Heart right ventricle (tissue), 16 donors: ENCODE results near the gene DDX56. TPM values are rescaled to one million over a fixed set of nuclear protein-coding genes. Genes with fewer than 3 reads are reported as not detected.
A peak's percentile ranks its signal among the peaks of the same experiment; 100 is the strongest.

Experiments used
- ATAC-seq, 8 donors: fragments of 200-7000 bp; cut with Tn5 transposase; one replicate each; pipeline ENCODE4 v1.9.1; 2020; ENCODE audit warnings: mild to moderate bottlenecking in 8 of 8, moderate library complexity in 8 of 8, moderate number of reproducible peaks in 1 of 8
- DNase-seq, 2 donors: peaks; one replicate each; pipeline ENCODE4 v3.0.0-alpha.2; 2020
- H3K27ac ChIP-seq, 10 donors: fragments of 200-600 bp; sonication (generic) in 2 of 10; one replicate each; pipeline versions ENCODE4 v1.5.0 to v1.8.0; 2020 to 2022; ENCODE audit warnings: mild to moderate bottlenecking in 3 of 10
- H3K27me3 ChIP-seq, 7 donors: fragments of 200-600 bp; one replicate each; pipeline ENCODE4 v1.8.0; 2021 to 2022; ENCODE audit warnings: mild to moderate bottlenecking in 2 of 7
- H3K36me3 ChIP-seq, 9 donors: fragments of 200-600 bp; sonication (generic) in 1 of 9; one replicate each; pipeline versions ENCODE4 v1.5.0 to v1.8.0; 2020 to 2022; ENCODE audit warnings: mild to moderate bottlenecking in 2 of 9
- H3K4me1 ChIP-seq, 9 donors: fragments of 200-600 bp; sonication (generic) in 1 of 9; one replicate each; pipeline versions ENCODE4 v1.5.0 to v1.8.0; 2020 to 2022; ENCODE audit warnings: mild to moderate bottlenecking in 4 of 9
- H3K4me3 ChIP-seq, 10 donors: fragments of 200-600 bp; sonication (generic) in 2 of 10; one replicate each; pipeline versions ENCODE4 v1.5.0 to v1.8.0; 2020 to 2022; ENCODE audit warnings: mild to moderate bottlenecking in 7 of 10, moderate library complexity in 2 of 10
- H3K9me3 ChIP-seq, 11 donors: fragments of 200-600 bp in 10 of 11; sonication (generic) in 2 of 11; one replicate each; pipeline versions ENCODE4 v1.5.0 to v1.8.0; 2013 to 2022; ENCODE audit warnings: mild to moderate bottlenecking in 2 of 11, control low read depth in 1 of 11, moderate library complexity in 1 of 11
- WGBS, 2 donors: extraction: QIAGEN DNeasy Blood & Tissue Kit; methylation state at CpG; one replicate each; pipeline ENCODE4 v1.1.7; 2013; ENCODE audit warnings: inconsistent platforms in 1 of 2; 5-methylcytosine and 5-hydroxymethylcytosine counted together
- intact Hi-C, 10 donors: fragments of 100-400 bp; cut with DNase I; formaldehyde crosslinking; loops; one replicate each; pipeline versions ENCODE4 v1.11.1 to v1.14.2; 2022
- polyA plus RNA-seq, 2 donors: library from polyadenylated mRNA; stranded (reverse); fragments of 200-250 nt; gene quantifications; one replicate each; pipeline ENCODE4 v1.2.3, GENCODE V29; 2013
- total RNA-seq, 10 donors: library from RNA; stranded (reverse); fragmentation: NEBNext Ultra II Directional in 3 of 10; extraction: Animal tissue kit (Norgen Biotek cat#: 25700) in 3 of 10; gene quantifications; one replicate each; pipeline versions ENCODE4 v1.2.1 to v1.2.4, GENCODE V29; 2021 to 2023
- TF ChIP-seq, protein P1 (sequence below), 9 donors: fragments of 200-600 bp; sonication (generic) in 2 of 9; IDR thresholded peaks; one replicate each; pipeline versions ENCODE4 v1.5.0 to v1.8.0; 2021 to 2022; ENCODE audit warnings: antibody characterized with exemption in 9 of 9, mild to moderate bottlenecking in 5 of 9, moderate library complexity in 1 of 9
- donor health status: Arrhythmogenic right ventricular cardiomyopathy.
- donor health status: ischemic (EF 13 %, LVEDD 7.1; RV severe dilation, severe dysfunction).
- donor health status: healthy with polysubstance abuse.
- donor health status: DM: no; HTN: yes; CAD: no.
- donor health status: DM: no; HTN: no; CAD: no.
- donor health status: ischemic (EF 25% LVEDD 6.9; RV normal size, moderate dysfunction).
- donor health status: ischemic (EF 25% LVEDD 5.7; RV mildly dilated, moderate dysfunction).
- donor health status: healthy.
- donor health status: DM: yes; HTN: yes; CAD: no.
- donor health status: Ischemic cardiomyopathy.
- donor health status: ischemic (EF 35%, LVEDD 5.7; RV mildly dilated, moderate dysfunction).
- donor health status: nonischemic (EF 11% LVEDD 7.7; RV severe dilation, severe dysfunction).
- donor health status: DM: yes; HTN: yes; CAD: no.
- donor health status: PGD.
- donor health status: ischemic (EF 29% LVEDD 5.4; RV normal size, mild dysfunction).
- donor health status: nonischemic (EF 23%, LVEDD 6.1; RV moderate dilation, normal function).

DDX56 gene
- total and polyA plus RNA-seq, 12 donors, result 23.2 to 100 (median 29.0) TPM

DNA sequence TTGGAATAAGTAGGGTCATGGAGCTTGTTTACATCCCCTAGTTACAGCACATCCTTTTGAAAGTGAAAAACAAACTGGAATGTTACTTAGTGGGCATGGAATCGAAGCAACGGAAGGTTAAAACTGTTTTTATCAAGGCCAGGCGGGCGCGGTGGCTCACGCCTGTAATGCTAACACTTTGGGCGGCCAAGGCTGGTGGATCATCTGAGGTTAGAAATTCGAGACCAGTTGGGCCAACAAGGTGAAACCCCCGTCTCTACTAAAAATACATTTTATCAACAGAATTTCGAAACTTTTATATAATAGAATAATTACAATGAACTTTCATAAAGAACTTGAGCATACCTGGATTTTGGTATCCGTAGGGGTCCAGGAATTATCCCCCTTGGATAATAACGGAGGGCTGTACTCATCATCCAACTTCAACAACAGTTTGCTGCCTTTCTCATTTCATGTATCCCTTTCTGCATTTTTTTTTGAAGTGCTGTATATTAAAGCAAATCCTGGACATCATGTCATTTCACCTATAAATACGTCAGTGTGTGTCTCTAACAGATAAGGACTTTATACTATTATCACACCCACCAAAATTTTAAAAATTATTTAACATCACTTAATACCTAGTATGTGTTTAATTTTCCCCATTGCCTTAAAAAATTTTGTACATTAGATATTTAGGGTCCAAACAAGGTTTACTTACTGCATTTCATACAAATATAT, 9.6 kb upstream of the DDX56 start:
- no peak for DNase-seq
- TF ChIP-seq, protein P1, sequence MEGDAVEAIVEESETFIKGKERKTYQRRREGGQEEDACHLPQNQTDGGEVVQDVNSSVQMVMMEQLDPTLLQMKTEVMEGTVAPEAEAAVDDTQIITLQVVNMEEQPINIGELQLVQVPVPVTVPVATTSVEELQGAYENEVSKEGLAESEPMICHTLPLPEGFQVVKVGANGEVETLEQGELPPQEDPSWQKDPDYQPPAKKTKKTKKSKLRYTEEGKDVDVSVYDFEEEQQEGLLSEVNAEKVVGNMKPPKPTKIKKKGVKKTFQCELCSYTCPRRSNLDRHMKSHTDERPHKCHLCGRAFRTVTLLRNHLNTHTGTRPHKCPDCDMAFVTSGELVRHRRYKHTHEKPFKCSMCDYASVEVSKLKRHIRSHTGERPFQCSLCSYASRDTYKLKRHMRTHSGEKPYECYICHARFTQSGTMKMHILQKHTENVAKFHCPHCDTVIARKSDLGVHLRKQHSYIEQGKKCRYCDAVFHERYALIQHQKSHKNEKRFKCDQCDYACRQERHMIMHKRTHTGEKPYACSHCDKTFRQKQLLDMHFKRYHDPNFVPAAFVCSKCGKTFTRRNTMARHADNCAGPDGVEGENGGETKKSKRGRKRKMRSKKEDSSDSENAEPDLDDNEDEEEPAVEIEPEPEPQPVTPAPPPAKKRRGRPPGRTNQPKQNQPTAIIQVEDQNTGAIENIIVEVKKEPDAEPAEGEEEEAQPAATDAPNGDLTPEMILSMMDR (IDR thresholded peaks at IDR 0.05), result no peak
- intact Hi-C loops, result loop anchor here in 6 of 10 donors (2.0 to 10.0 kb wide), 8 partner anchors 171 to 551 kb away; partner anchors contain the start of gene H2AZ2 (in 2 of the 6)
- no peak for ATAC-seq
- Histone ChIP-seq H3K4me1 (peaks cover 5 to 34% (median 26%) of the 10 kb centered on the region in 9 donors), H3K9me3 (no peaks in the 10 kb centered on the region), H3K27ac (peak overlapping the region; percentile 86 to 99 (median 96)), H3K27me3 (no peaks in the 10 kb centered on the region), H3K4me3 (peak overlapping the region in 9 of 10 donors; percentile 72 to 99 (median 93)), H3K36me3 (peaks cover 0 to 31% (median 21%) of the 10 kb centered on the region in 9 donors)
- 67 to 83% methylated on average over 13 of the region's 13 CpGs for WGBS, 2 donors

DNA sequence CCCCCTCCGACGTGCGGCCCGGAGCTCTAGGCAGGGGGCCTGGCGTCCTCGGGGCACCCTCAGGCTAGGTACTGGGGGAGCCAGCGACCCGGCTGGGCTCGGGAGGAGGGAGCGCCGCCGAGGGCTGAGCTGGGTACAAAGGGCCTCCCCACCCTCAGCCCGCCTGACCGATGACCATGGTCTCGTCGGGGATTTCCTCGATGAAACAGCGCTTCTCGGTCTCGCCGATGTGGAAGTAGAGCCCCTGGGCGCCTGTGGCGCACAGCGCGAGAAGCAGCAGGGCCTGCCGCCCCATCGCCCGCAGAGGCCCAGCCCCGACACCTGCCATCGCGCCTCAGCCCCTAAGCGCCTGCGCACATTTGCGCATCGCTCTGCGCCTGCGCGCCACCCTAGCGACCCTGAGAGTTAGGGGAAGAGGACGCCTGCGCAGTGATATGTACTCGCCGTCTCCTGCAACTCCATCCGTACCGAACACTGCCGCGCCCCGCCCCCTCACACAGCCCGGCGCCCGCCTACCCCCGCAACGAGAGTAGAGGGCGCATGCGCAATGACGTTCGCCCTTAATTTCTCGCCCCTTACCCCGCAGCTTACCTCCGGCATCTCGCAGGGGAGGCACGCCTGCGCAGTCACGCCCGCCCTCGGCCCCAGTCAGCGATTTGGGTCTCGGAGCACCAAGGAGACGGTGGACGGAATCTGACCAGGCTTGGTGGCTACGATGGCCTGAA, 8.3 kb upstream of the DDX56 start, which contains the start of gene TMED4:
Gene TMED4 (minus strand): TSS at position 353 of the 725 bp plus-strand sequence. CDS start 25 bp downstream, at position 328.
- peak; percentile 99 to 100 for DNase-seq
- Histone ChIP-seq H3K27ac (peak within 1 kb of the TSS; percentile 86 to 99 (median 96)), H3K27me3 (no peaks in the 10 kb centered on the region), H3K9me3 (no peaks in the 10 kb centered on the region), H3K4me3 (peak within 1 kb of the TSS; percentile 72 to 99 (median 89)), H3K36me3 (peaks cover 0 to 43% (median 30%) of the 10 kb centered on the region in 9 donors), H3K4me1 (peaks cover 5 to 34% (median 24%) of the 10 kb centered on the region in 9 donors)
- intact Hi-C loops, result loop anchor here in 6 of 10 donors (1.0 to 10.0 kb wide), 10 partner anchors 24 to 553 kb away; partner anchors contain the start of genes H2AZ2 (in 3 of the 6) and OGDH (in 2 of the 6)
- TF ChIP-seq, protein P1 (IDR thresholded peaks at IDR 0.05), result no peak
- ATAC-seq, result peak; percentile 98 to 99 (median 98)
- 0 to 1% methylated on average over 70 to 71 of the region's 71 CpGs for WGBS, 2 donors

DNA sequence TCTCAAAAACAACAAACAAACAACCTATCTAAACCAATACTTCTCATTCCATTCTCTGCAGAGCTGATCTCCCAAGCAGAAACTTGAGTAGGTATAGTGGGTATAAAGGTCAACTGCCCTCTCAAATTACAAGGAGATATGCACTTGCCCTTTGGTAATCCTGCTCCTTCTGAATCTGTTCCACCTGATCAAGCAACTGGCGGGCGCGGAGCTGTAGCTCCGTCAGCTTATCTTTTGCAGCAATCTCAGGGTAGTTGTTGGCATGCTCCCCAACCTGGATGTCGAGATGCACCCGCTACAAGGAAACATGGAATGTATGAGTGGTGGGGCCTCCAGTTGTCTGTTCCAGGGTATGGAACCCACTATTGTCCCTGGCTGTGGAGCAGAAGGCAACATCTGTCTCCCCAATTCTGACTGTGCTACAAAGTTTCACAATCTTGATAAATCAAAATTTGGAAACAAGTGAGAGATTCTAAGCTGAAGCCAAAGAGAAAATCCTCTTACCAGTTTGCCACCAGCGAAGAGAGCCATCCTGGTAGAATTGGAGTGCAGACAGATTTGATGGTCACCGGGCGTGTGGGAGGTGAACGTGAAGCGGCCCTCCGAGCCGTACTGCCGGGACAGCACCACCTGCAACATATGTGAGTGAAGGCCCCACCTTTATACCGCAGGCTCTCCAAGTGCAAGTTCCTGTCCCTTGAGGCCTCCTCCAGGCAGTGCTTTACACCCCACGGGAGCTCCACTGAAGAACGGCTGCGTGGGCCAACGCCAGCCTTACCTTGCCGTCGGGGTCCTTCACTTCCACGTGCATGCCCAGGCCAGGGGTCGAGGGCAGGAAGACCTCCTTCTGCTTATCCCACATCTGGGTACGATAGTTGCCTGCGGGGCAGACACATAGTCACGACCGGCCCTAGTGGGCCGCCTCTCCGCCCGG, 7.5 kb upstream of the DDX56 start:
- 18 to 19% methylated on average over 30 of the region's 30 CpGs for WGBS, 2 donors
- ATAC-seq (peak in 6 of 8 donors; percentile 1 to 46 (median 1)), DNase-seq (peak; percentile 26)
- no peaks in the 10 kb centered on the region for H3K9me3 ChIP-seq
- TF ChIP-seq, protein P1 (IDR thresholded peaks at IDR 0.05), result no peak
- H3K27me3 ChIP-seq, result no peaks in the 10 kb centered on the region
- H3K27ac ChIP-seq, result peak overlapping the region in 9 of 10 donors; percentile 90 to 99 (median 97)
- peaks cover 5 to 34% (median 24%) of the 10 kb centered on the region in 9 donors for H3K4me1 ChIP-seq
- H3K4me3 ChIP-seq, result peak overlapping the region; percentile 72 to 99 (median 89)
- intact Hi-C loops, result loop anchor here in 6 of 10 donors (5.0 to 10.0 kb wide), 6 partner anchors 174 to 554 kb away; partner anchors contain the start of gene H2AZ2 (in 2 of the 6)
- peaks cover 0 to 50% (median 30%) of the 10 kb centered on the region in 9 donors for H3K36me3 ChIP-seq
